AG09309 (cell line): ENCODE measurements around the gene OXSR1.

Experiments used
- DNase-seq: peaks from one replicate; pipeline ENCODE4 v3.0.0-alpha.2; 2010; ENCODE audit warnings: low read depth
- H3K4me3 ChIP-seq: 2 replicates; pipeline ENCODE4 v1.5.1; 2011; ENCODE audit warnings: mild to moderate bottlenecking, low read depth, low read length, moderate library complexity; ENCODE audit not compliant: control insufficient read depth
- CTCF ChIP-seq: IDR thresholded peaks from 2 replicates; pipeline ENCODE4 v1.5.1; 2011; ENCODE audit warnings: mild to moderate bottlenecking, low read depth, low read length, inconsistent platforms; ENCODE audit not compliant: insufficient read depth, control insufficient read depth; ENCODE audit errors: missing control alignments

OXSR1 gene

GRCh38 chr3:38164952-38165721, at the start of gene OXSR1:
OXSR1 (plus strand) TSS chr3:38165537; CDS start chr3:38165877, 340 bp downstream.
- peak; percentile 99 for DNase-seq
- TF ChIP-seq CTCF = no peak
- H3K4me3 ChIP-seq = peak within 1 kb of the TSS; percentile 91

- TF ChIP-seq CTCF = no peak
- no peak for DNase-seq
- no peak overlapping the region for H3K4me3 ChIP-seq
Measured at GRCh38 chr3:38115645-38116427, 49.5 kb upstream of the OXSR1 start.

- no peak for TF ChIP-seq CTCF
- H3K4me3 ChIP-seq = no peak overlapping the region
- DNase-seq = no peak
Measured at GRCh38 chr3:38116471-38117162, 48.7 kb upstream of the OXSR1 start.

GRCh38 chr3:38117163-38117716, 48.1 kb upstream of the OXSR1 start:
- no peak for DNase-seq
- TF ChIP-seq CTCF = no peak
- H3K4me3 ChIP-seq = no peak overlapping the region

GRCh38 chr3:38117748-38118420, 47.5 kb upstream of the OXSR1 start:
- TF ChIP-seq CTCF = peak; percentile 87
- no peak for DNase-seq
- H3K4me3 ChIP-seq = no peak overlapping the region
